DND-41 (cell line): ENCODE results near the gene ZNF431.

Source experiments
- CTCF ChIP-seq: IDR thresholded peaks from 2 replicates; pipeline ENCODE4 v1.5.1; 2012; ENCODE audit warnings: borderline replicate concordance, low read length, moderate library complexity, mild to moderate bottlenecking; ENCODE audit not compliant: poor library complexity, severe bottlenecking; ENCODE audit errors: extremely low read depth
- EZH2 ChIP-seq: IDR thresholded peaks from 3 replicates; pipeline ENCODE4 v1.6.1; 2012; ENCODE audit warnings: borderline replicate concordance, low read depth, mild to moderate bottlenecking, moderate library complexity, low read length, inconsistent platforms; ENCODE audit not compliant: severe bottlenecking

DNA sequence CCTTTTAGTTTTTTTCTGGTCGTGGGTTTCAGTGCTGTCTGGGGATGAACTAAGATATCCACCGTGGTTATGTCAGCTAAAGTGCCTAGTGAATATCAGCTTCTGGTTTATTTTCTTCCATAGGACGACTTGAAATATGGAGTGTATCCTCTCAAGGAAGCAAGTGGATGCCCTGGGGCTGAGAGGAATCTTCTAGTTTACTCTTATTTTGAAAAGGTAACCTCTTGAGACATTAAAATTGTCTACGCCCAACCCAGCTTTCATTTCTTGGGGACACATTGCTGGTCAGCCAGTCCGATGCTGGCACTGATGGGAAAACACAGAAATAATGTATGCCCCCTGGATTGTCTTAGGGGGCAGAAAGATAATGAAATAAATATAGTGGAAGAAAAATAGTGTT, 1.6 kb downstream of the ZNF431 start:
- TF ChIP-seq CTCF = no peak
- TF ChIP-seq EZH2 = no peak
